HG02970 (cell line): ENCODE results near the gene KIAA0825.
"Not testable (repeated sequence)": the region's sequence is repeated elsewhere in the genome, so short reads cannot be mapped to it uniquely, and the experiment has no call there.

Experiments used
- ATAC-seq: cut with Tn5 transposase; IDR thresholded peaks from one replicate; pipeline ENCODE4 v1.9.1; 2021; ENCODE audit warnings: mild to moderate bottlenecking, moderate library complexity, moderate number of reproducible peaks; ENCODE audit not compliant: unreplicated experiment, low FRiP score

KIAA0825 gene

DNA sequence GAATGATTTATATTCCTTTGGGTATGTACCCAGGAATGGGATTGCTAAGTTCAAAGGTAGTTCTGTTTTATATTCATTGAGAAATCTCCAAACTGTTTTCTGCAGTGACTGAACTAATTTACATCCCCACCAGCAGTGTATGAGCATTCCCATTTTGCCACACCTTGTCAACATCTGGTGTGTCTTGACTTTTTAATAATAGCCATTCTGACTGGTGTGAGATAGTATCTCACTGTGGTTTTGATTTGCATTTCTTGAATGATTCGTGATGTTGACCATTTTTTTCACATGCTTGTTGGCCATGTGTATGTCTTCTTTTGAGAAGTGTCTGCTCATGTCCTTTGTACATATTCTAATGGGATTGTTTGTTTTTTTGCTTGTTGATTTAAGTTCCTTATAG, 421.5 kb downstream of the KIAA0825 start:
- ATAC-seq = no peak

DNA sequence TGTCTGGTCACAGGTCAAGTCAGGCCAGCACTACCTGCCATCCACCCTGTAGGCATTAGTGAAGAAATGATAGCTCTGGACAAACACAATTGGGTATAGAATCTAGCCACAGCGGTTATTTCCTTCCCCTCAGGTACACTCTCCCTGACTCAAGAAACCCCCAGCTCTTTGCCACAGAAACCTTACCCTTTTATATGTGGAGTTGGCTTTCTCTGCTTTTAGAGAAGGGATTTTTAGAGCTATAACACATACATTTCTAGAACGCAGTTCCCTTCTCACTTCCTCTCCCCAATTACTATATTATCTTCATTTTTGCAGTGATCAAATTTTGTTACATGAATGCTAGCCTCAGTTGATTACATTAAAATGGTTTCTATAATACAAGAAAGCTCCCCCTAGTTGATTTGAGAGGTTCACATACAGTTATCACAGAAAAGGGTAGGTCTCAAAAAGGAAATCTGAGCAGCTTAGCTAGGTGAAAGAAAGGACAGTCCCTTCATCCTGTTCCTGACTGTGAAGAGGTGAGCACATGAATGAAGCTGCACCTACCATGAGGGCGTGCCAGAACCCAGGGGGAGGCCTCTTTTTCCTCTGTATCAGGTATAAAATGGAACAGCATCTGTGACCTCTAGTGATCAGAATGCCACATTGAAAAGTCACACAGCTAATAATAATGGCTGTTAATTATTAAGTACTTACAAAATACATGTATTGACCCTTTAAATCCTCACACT, 425.6 kb downstream of the KIAA0825 start:
- ATAC-seq = no peak

DNA sequence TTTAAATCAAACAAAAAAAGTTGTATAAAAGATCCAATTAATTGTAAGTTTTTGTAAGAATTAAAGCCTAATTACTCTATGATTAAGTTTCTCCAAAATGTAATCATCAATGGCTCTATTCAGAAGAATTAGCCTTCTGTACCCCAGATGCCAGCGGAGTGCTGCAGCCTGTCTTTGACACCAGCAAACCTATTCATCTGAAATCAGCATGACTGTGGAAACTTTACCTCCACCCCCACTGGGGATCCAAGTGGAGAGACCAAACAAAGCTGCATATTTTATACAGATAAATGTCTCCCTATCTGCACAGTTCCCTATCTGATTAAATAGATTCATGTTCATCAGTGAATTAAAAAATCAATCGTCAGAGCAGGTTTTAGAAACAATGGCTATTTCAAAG, 426.8 kb downstream of the KIAA0825 start:
- ATAC-seq = no peak

- no peak for ATAC-seq
Observed at GRCh38 chr5:94188725-94189124, 429.7 kb downstream of the KIAA0825 start.

DNA sequence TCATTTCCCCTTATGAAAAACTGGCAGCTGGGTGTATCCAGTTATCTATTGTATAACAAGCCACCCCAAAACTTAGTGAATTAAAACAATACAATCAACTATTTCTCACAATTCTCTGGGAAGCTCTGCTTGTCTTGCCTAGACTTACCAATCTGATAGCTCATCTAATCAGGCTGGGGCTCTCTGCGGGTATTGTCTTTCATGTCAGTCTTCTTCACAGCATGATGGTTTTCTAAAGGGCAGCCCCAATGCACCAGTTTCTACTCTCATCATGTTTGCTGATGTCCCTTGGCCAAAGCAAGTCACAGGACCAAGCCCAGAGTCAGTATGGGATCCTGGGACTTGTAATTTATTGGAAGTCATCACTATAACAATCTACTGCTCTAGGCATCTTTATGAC, 433.5 kb downstream of the KIAA0825 start:
- no peak for ATAC-seq

- no peak for ATAC-seq
Observed at GRCh38 chr5:94181895-94182294, 436.5 kb downstream of the KIAA0825 start.

DNA sequence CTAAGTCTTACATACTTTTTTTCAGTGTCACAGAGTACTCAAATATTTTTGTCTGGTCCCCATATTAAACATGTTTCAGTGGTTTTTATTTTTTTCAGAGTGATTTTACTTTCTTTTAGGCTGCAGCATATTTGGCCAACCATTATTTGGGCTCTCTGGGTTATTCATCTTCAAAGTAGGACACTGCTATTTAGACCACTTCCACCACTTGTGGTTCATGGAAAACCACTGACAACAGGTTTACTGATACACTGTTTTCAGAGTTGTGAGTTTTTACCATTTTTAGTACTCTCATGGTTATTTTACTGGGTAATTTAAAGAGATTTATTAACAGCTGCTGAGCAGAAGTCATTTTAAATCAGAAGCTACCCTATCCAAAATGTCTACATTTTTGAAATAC, 437.6 kb downstream of the KIAA0825 start:
- ATAC-seq = no peak

- ATAC-seq = no peak
Observed at GRCh38 chr5:94175912-94176311, 442.5 kb downstream of the KIAA0825 start.

- ATAC-seq = no peak
Observed at GRCh38 chr5:94174748-94175411, 443.5 kb downstream of the KIAA0825 start.

- no peak for ATAC-seq
Observed at GRCh38 chr5:94173100-94173499, 445.3 kb downstream of the KIAA0825 start.

GRCh38 chr5:94171070-94171469, 447.3 kb downstream of the KIAA0825 start:
- not testable (repeated sequence) for ATAC-seq

DNA sequence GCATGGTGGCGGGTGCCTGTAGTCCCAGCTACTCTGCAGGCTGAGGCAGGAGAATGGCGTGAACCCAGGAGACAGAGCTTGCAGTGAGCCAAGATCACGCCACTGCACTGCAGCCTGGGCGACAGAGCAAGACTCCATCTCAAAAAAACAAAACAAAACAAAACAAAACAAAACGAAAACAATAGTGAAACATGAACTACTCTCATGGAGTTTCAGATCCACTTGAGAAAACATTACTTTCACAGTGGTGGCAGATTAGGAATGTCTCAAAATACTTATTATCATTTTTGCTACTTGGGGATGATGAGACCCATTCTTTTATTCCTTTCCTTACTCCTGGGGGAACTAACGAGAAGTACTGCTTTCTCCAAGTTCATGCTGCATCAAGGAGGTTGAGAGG, 448.2 kb downstream of the KIAA0825 start:
- not testable (repeated sequence) for ATAC-seq

DNA sequence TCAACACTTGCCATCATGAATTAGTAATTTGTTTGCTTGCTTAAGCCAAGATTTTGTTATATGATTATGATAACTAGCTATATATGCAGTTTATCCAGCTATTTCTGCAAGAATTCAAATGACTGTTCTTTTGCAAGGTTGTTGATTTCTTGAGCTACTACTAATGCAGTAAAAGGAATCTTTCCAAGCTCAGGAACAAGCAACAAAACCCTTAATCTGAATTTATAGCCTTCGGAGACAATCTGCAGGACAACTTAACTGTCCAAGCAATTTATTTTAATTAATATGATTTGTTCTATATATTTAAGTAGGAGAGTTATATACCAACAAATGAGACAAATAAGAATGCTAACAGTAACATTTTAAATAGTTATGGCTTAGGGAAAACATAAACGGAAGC, 450.3 kb downstream of the KIAA0825 start:
- no peak for ATAC-seq

GRCh38 chr5:94161801-94162200, 456.6 kb downstream of the KIAA0825 start:
- no peak for ATAC-seq

DNA sequence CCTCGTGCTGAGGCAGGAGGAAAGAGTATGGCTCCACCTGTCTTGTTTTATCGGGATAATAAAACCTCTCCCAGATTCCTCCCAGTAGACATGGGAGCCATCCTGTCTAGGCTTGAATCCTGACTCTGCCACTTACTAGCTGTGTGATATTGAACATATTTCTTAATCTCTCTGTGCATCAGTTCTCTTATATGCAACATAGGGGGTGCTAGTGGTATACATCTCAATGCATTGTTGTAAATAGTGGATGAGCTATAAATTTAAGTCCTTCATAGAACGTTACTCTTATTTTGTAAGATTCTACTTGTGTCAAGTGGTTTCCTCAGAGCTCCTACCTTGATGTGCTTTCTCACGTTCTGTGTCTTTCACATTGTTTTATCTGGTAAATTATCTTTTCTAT, 459.3 kb downstream of the KIAA0825 start:
- ATAC-seq = no peak

- no peak for ATAC-seq
Observed at GRCh38 chr5:94157704-94158539, 460.5 kb downstream of the KIAA0825 start.

DNA sequence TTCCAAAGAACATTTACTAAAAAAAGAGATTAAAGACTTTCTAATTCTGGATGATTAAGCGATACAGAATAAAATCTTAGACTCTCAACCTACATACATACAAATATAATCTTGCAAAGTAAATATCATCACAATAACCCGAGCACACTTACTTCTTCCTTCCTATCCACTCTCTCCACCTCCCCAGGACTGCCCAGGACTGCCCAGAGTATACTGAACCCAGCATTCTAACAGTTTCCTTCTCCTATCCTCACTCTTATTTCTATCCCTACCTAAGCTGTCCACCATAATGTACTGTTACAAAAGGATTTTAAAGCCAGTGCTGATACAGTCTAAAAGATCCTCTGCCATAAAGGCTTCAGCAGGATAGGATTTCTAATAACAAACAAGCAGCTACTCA, 463.7 kb downstream of the KIAA0825 start:
- ATAC-seq = no peak

GRCh38 chr5:94153736-94154450, 464.5 kb downstream of the KIAA0825 start:
- no peak for ATAC-seq

GRCh38 chr5:94143621-94144020, 474.8 kb downstream of the KIAA0825 start:
- not testable (repeated sequence) for ATAC-seq

DNA sequence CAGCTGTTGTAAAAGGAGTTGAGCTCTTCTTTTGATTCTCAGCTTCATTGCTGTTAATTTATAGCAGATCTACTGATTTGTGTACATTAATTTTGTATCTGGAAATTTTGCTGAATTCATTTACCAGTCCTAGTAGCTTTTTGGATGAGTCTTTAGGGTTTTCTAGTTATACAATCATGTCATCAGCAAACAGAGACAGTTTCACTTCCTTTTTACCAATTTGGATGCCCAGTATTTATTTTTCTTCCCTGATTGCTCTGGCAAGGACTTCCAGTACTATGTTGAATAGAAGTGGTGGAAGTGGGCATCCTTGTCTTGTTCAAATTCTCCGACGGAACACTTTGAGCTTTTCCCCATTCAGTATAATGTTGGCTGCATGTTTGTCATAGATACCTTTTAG, 478.1 kb downstream of the KIAA0825 start:
- ATAC-seq = no peak

GRCh38 chr5:94130077-94130476, 488.3 kb downstream of the KIAA0825 start:
- ATAC-seq = no peak
